ENCODE results near the gene TBX19. TPM values are rescaled to one million over a fixed set of nuclear protein-coding genes. Genes with fewer than 3 reads are reported as not detected.

TBX19 gene
- total and polyA plus RNA-seq, 2 of the 8 experiments (the other 6 are each of a cell fraction or from before 2014, with no cell fraction given): 1.0 to 1.8 TPM

- TF ChIP-seq CBX8 (IDR thresholded peaks at IDR 0.05; ENCODE audit: borderline replicate concordance, low read depth, low read length) (no peak), RBBP5 (IDR thresholded peaks at IDR 0.05; ENCODE audit: borderline replicate concordance, low read depth, low read length) (no peak), SIN3A (conservative IDR thresholded peaks at IDR 0.05 in 1 of 2, IDR thresholded peaks at IDR 0.05 in 1 of 2; ENCODE audit: low read depth in 1 of 2, low read length in 2 of 2) (no peak), POLR2AphosphoS5 (IDR thresholded peaks at IDR 0.05; ENCODE audit: low read depth, low read length) (no peak), POU5F1 (IDR thresholded peaks at IDR 0.05; ENCODE audit: low read depth, low read length) (no peak), GABPA (IDR thresholded peaks at IDR 0.05; ENCODE audit: borderline replicate concordance, insufficient read depth, low read length) (no peak)
Observed at GRCh38 chr1:168285971-168286927, 5.6 kb downstream of the TBX19 start (continued).

Data from H1 (cell line).